MM.1S (cell line): ENCODE results near the gene LAMA3.

ENCODE experiments used
- DNase-seq: peaks from one replicate; pipeline ENCODE4 v3.0.0-alpha.2; 2015
- H2AFZ ChIP-seq: fragments of 300-600 bp; sonication (generic); 2 replicates; pipeline ENCODE4 v1.6.0; 2016; ENCODE audit warnings: antibody characterized with exemption, low read length
- H3F3A ChIP-seq: fragments of 300-600 bp; sonication (generic); 2 replicates; pipeline ENCODE4 v1.6.1; 2016; ENCODE audit warnings: mild to moderate bottlenecking, antibody characterized with exemption, low read length, moderate library complexity, mixed read lengths; ENCODE audit not compliant: insufficient read depth
- H3K27ac ChIP-seq: fragments of 300-600 bp; sonication (generic); 2 replicates; pipeline ENCODE4 v1.5.1; 2016; ENCODE audit warnings: mild to moderate bottlenecking, low read length
- H3K27me3 ChIP-seq: fragments of 300-600 bp; sonication (generic); replicated peaks from 2 replicates; pipeline ENCODE4 v1.6.0; 2016; ENCODE audit warnings: low read length; ENCODE audit not compliant: insufficient read depth
- H3K36me3 ChIP-seq: fragments of 300-600 bp; sonication (generic); replicated peaks from 2 replicates; pipeline ENCODE4 v1.6.1; 2016; ENCODE audit warnings: mild to moderate bottlenecking, low read length, mixed read lengths; ENCODE audit not compliant: insufficient read depth
- H3K4me1 ChIP-seq: fragments of 300-600 bp; sonication (generic); 2 replicates; pipeline ENCODE4 v1.6.1; 2016; ENCODE audit warnings: low read length, mixed read lengths
- H3K4me2 ChIP-seq: fragments of 300-600 bp; sonication (generic); 2 replicates; pipeline ENCODE4 v1.6.0; 2016; ENCODE audit warnings: low read depth, low read length
- H3K4me3 ChIP-seq: fragments of 300-600 bp; sonication (generic); 2 replicates; pipeline ENCODE4 v1.5.1; 2016; ENCODE audit warnings: low read length, mixed read lengths
- H3K79me2 ChIP-seq: fragments of 300-600 bp; sonication (generic); 2 replicates; pipeline ENCODE4 v1.6.1; 2016; ENCODE audit warnings: mixed run types, low read length, mixed read lengths
- H3K9ac ChIP-seq: fragments of 300-600 bp; sonication (generic); 2 replicates; pipeline ENCODE4 v1.6.1; 2016; ENCODE audit warnings: low read length, mixed read lengths
- H3K9me2 ChIP-seq: fragments of 300-600 bp; sonication (generic); replicated peaks from 2 replicates; pipeline ENCODE4 v1.6.1; 2016; ENCODE audit warnings: mild to moderate bottlenecking, low read length, mixed read lengths; ENCODE audit not compliant: insufficient read depth
- H3K9me3 ChIP-seq: fragments of 300-600 bp; sonication (generic); replicated peaks from 2 replicates; pipeline ENCODE4 v1.6.1; 2016; ENCODE audit warnings: mild to moderate bottlenecking, low read length, mixed read lengths; ENCODE audit not compliant: insufficient read depth
- H4K20me1 ChIP-seq: fragments of 300-600 bp; sonication (generic); 2 replicates; pipeline ENCODE4 v1.6.1; 2016; ENCODE audit warnings: mild to moderate bottlenecking, low read length, moderate library complexity, mixed read lengths; ENCODE audit not compliant: insufficient read depth
- CTCF ChIP-seq: fragments of 300-600 bp; sonication (generic); IDR thresholded peaks from 2 replicates; pipeline ENCODE4 v1.5.1; 2016; ENCODE audit warnings: antibody characterized with exemption, low read length, mixed read lengths
- EZH2 ChIP-seq: fragments of 300-600 bp; sonication (generic); optimal IDR thresholded peaks from 2 replicates; pipeline ENCODE3; 2017; ENCODE audit warnings: low read depth, mild to moderate bottlenecking, antibody characterized with exemption, low read length, mixed read lengths
- EZH2phosphoT487 ChIP-seq: fragments of 300-600 bp; sonication (generic); IDR thresholded peaks from 2 replicates; pipeline ENCODE4 v1.6.1; 2018; ENCODE audit warnings: antibody characterized with exemption, low read length

LAMA3 gene

GRCh38 chr18:23971097-23971440 is 281.8 kb downstream of the LAMA3 start:
- no peak overlapping the region for H3K9ac ChIP-seq
- no peak overlapping the region for H3K27ac ChIP-seq
- H3K4me2 ChIP-seq: no peak overlapping the region
- no peaks in the 10 kb centered on the region for H3K36me3 ChIP-seq
- no peak for TF ChIP-seq EZH2phosphoT487
- H3K9me3 ChIP-seq: no peaks in the 10 kb centered on the region
- no peak overlapping the region for H3K4me3 ChIP-seq
- no peaks in the 10 kb centered on the region for H3K27me3 ChIP-seq
- DNase-seq: no peak
- no peaks in the 10 kb centered on the region for H3K9me2 ChIP-seq
- no peak overlapping the region for H2AFZ ChIP-seq
- H3K4me1 ChIP-seq: no peaks in the 10 kb centered on the region
- no peaks in the 10 kb centered on the region for H4K20me1 ChIP-seq
- H3F3A ChIP-seq: no peaks in the 10 kb centered on the region
- no peaks in the 10 kb centered on the region for H3K79me2 ChIP-seq

- Histone ChIP-seq H3K9ac (no peak overlapping the region), H3K9me2 (no peaks in the 10 kb centered on the region), H3F3A (no peaks in the 10 kb centered on the region), H3K4me3 (no peak overlapping the region), H3K4me2 (no peak overlapping the region), H3K4me1 (no peaks in the 10 kb centered on the region), H3K36me3 (no peaks in the 10 kb centered on the region), H3K27ac (no peak overlapping the region), H2AFZ (no peak overlapping the region), H4K20me1 (no peaks in the 10 kb centered on the region), H3K79me2 (no peaks in the 10 kb centered on the region), H3K27me3 (no peaks in the 10 kb centered on the region), H3K9me3 (no peaks in the 10 kb centered on the region)
- TF ChIP-seq CTCF (no peak), EZH2 (no peak), EZH2phosphoT487 (no peak)
- DNase-seq: no peak
These were observed 282.5 kb downstream of the LAMA3 start for GRCh38 chr18:23971666-23972230.

- no peak overlapping the region for H2AFZ ChIP-seq
- H4K20me1 ChIP-seq: no peaks in the 10 kb centered on the region
- no peak for DNase-seq
- no peaks in the 10 kb centered on the region for H3K36me3 ChIP-seq
- H3F3A ChIP-seq: no peaks in the 10 kb centered on the region
- no peaks in the 10 kb centered on the region for H3K27me3 ChIP-seq
- TF ChIP-seq EZH2phosphoT487: no peak
- no peak for TF ChIP-seq EZH2
- no peak for TF ChIP-seq CTCF
- no peak overlapping the region for H3K4me2 ChIP-seq
- no peak overlapping the region for H3K27ac ChIP-seq
- H3K4me1 ChIP-seq: no peaks in the 10 kb centered on the region
- no peaks in the 10 kb centered on the region for H3K79me2 ChIP-seq
- no peaks in the 10 kb centered on the region for H3K9me3 ChIP-seq
- H3K9ac ChIP-seq: no peak overlapping the region
- no peak overlapping the region for H3K4me3 ChIP-seq
- no peaks in the 10 kb centered on the region for H3K9me2 ChIP-seq
These were observed 283.2 kb downstream of the LAMA3 start for GRCh38 chr18:23972453-23972852.

DNA sequence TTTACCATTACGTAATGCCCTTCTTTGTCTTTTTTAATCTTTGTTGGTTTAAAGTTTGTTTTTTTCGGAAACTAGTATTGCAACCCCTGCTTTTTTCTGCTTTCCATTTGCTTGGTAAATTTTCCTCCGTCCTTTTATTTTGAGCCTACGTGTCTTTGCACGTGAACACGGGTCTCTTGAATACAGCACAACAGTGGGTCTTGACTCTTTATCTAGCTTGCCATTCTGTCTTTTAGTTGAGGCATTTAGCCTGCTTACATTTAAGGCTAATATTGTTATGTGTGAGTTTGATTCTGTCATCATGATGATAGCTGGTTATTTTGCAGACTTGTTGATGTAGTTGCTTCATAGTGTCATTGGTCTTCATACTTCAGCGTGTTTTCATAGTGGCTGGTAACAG is 287.9 kb downstream of the LAMA3 start:
- no peak overlapping the region for H3K9ac ChIP-seq
- TF ChIP-seq EZH2phosphoT487: no peak
- no peak for TF ChIP-seq CTCF
- TF ChIP-seq EZH2: no peak
- no peaks in the 10 kb centered on the region for H4K20me1 ChIP-seq
- no peaks in the 10 kb centered on the region for H3K4me1 ChIP-seq
- no peaks in the 10 kb centered on the region for H3F3A ChIP-seq
- no peak for DNase-seq
- H3K9me2 ChIP-seq: no peaks in the 10 kb centered on the region
- no peaks in the 10 kb centered on the region for H3K27me3 ChIP-seq
- no peak overlapping the region for H2AFZ ChIP-seq
- H3K36me3 ChIP-seq: no peaks in the 10 kb centered on the region
- H3K9me3 ChIP-seq: no peaks in the 10 kb centered on the region
- H3K4me2 ChIP-seq: no peak overlapping the region
- no peaks in the 10 kb centered on the region for H3K79me2 ChIP-seq
- no peak overlapping the region for H3K4me3 ChIP-seq
- no peak overlapping the region for H3K27ac ChIP-seq
